GM19099 (cell line): Measurements from ENCODE around the gene EVI5L.

Source experiments
- POLR2A ChIP-seq: IDR thresholded peaks from 3 replicates; pipeline ENCODE4 v1.6.1; 2011; ENCODE audit warnings: low read depth; ENCODE audit not compliant: insufficient read length; ENCODE audit errors: extremely low read depth

The EVI5L gene

DNA sequence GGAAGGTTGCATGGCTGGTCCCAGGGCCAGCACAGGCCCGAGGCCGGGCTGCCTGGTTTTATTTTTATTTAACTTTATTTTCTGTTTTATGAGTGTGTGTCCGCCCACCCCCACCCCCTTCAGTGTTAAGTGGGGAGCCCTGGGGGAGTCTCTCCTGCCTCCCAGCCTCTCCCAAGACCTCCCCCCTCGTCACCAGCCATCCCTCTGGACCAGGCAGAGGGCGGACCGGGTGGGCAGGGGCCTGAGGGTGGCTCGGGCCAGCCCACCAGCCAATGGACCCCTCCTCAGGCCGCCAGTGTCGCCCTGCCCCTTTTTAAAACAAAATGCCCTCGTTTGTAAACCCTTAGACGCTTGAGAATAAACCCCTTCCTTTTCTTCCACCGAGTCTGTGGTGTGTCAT lies 84.1 kb downstream of the EVI5L start:
- no peak for TF ChIP-seq POLR2A
